Stimulated activated CD4-positive, alpha-beta T cell treated with anti-CD3 and anti-CD28 coated beads, Interleukin-4, amount 100 ng/mL, for 24 hours (primary cell): ENCODE results near the gene ABCD3.
"Not testable (repeated sequence)": the region's sequence is repeated elsewhere in the genome, so short reads cannot be mapped to it uniquely, and the experiment has no call there.

Experiments
- DNase-seq: peaks from one replicate; pipeline ENCODE4 v3.0.0-alpha.2; 2020

Gene ABCD3

GRCh38 chr1:94417978-94418663 lies at the start of gene ABCD3:
ABCD3 (plus strand) TSS chr1:94418389; CDS start chr1:94418479, 90 bp downstream.
- peak; percentile 97 for DNase-seq

DNA sequence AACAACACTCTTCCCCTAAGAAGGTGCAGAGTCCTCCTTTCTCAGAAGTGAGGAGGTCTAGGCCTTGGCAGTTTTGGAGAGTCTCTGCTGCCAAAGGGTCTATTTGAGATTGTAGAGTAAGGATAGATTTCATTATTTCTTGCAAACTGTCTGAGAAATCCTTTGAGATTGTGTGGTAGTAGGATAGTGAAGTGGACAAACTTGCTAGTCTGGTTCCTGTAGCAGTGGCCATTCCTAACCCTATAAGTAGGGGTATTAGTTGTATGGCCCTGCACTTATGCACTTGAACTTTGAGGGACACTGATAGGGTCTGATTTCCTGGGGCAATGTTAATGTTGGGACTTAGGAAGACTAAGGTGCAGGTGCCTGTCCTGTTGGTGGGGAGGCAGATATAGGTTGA lies 45.4 kb upstream of the ABCD3 start:
- not testable (repeated sequence) for DNase-seq

- DNase-seq: not testable (repeated sequence)
Measured at GRCh38 chr1:94373311-94373710, 44.9 kb upstream of the ABCD3 start.

GRCh38 chr1:94375666-94376065 lies 42.5 kb upstream of the ABCD3 start:
- not testable (repeated sequence) for DNase-seq

DNA sequence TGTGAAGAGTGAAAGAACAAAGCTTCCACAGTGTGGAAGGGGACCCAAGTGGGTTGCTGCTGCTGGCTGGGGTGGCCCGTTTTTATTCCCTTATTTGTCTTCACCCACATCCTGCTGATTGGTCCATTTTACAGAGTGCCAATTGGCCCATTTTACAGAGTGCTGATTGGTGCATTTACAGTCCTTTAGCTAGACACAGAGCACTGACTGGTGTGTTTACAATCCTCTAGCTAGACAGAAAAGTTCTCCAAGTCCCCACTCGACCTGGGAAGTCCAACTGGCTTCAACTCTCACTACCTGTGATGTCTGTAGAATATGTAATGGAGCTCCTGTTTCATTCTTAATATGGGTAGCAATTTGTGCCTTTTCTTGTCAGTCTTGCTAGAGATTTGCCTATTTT lies 39.7 kb upstream of the ABCD3 start:
- not testable (repeated sequence) for DNase-seq

DNA sequence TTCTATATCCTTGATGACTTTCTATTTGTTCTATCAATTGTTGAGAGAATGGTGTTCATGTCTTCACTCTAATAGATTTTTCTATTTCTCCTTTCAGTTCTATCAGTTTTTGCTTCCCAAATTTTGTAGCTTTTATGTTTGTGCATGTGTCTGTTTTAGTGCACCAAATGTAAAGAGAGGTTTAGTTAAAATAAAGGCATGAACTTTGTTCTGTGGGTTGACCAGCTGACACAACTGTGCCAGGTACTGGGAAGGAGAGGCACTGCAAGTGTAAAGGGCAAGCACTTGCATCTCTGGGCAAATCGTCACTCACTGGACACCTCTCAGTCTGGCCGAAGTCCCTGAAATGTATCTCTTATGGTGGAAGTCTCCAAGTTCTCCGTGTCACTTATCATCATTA lies 38.6 kb upstream of the ABCD3 start:
- DNase-seq: no peak

- DNase-seq: no peak
Measured at GRCh38 chr1:94382201-94382600, 36.0 kb upstream of the ABCD3 start.

- no peak for DNase-seq
Measured at GRCh38 chr1:94383966-94384408, 34.2 kb upstream of the ABCD3 start.

GRCh38 chr1:94384485-94385265 lies 33.5 kb upstream of the ABCD3 start:
- DNase-seq: no peak

- DNase-seq: peak; percentile 12
Measured at GRCh38 chr1:94385308-94385929, 32.8 kb upstream of the ABCD3 start.

GRCh38 chr1:94389298-94389697 lies 28.9 kb upstream of the ABCD3 start:
- no peak for DNase-seq

DNA sequence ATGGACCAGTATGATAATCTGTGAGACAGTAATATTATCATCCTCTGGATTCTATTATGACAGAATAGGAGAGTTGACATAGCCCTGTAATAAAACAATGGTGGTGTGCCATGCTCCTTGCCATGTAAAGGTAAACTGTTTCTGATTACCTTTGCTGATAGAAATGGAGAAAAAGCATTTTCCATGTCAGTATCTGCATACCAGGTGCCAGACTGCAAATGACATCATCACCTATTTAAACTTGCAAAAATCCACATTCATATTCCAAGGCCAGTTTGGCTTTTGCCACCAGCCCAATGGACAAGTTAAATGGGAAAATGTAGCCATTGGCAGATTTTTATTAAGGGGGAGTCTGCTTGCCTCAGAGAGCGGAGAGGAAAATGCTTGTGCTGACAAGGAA lies 23.9 kb upstream of the ABCD3 start:
- no peak for DNase-seq

DNA sequence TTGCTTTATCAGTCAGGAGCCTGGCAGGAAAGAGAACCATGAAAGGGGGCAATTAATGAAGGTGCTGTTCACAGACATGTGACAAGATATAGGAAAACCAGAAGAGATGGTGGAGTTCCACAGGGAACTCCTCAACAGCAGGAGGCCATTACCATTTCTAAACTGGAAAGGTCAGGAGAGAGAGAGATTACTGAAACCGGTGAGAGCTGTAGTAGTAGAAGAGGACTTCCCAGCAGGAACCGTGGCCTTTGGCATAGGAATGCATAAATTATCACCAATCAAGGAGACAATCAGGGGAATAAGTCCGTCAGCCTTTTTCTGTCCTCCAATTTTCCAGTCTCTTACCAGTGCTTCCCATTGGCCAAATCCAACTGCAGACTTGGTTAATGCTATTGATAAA lies 23.0 kb upstream of the ABCD3 start:
- DNase-seq: no peak

GRCh38 chr1:94395748-94396309 lies 22.4 kb upstream of the ABCD3 start:
- no peak for DNase-seq

DNA sequence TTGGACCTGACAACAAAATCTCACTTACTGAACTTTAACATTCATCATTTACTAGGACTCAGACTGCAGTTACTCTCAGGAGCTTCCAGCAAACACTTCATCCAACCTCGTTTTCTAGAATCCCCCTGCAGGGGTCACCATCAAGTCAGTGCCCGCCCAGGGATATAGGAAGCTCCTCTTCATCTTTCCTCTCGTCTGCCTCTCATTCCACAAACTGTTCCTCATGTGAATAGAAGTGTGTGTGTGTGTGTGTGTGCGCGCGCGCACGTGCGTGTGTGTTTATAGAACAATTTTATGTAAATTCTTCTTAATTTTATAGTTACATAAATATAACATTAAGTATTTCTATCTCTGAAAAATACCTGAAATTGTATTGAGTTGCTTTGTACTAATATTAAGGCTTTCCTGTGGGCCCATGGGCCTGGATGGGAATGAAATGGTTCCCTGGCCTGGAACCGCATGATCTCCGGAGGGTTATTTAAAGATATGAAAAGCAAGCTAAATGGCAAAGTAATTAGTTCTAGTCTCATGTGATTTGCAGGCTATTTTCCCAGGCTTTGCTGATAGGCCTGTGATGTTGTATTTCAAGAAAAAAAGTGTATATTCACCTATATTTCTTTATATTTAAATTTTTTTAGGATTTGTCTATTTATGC lies 21.7 kb upstream of the ABCD3 start:
- DNase-seq: no peak

- no peak for DNase-seq
Measured at GRCh38 chr1:94398356-94398755, 19.8 kb upstream of the ABCD3 start.

GRCh38 chr1:94399453-94399852 lies 18.7 kb upstream of the ABCD3 start:
- DNase-seq: no peak

DNA sequence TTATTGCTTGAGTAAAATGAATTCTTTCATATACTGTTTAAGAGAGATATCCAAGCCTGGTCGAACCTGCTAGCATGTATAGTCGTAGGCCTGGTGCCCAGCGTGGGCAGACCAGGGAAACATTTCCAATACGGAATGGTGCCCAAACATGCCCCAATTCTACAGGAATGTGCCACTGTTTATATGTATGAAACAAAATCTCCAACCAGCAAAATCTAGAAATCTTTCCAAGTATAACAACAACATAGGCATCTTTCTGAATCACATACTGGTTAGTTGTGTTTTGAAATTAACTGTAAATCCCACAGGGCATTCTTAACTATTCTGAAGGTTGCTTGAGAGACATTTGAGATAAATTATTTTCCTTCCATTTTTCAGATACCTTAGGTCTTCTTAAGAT lies 17.0 kb upstream of the ABCD3 start:
- DNase-seq: no peak

DNA sequence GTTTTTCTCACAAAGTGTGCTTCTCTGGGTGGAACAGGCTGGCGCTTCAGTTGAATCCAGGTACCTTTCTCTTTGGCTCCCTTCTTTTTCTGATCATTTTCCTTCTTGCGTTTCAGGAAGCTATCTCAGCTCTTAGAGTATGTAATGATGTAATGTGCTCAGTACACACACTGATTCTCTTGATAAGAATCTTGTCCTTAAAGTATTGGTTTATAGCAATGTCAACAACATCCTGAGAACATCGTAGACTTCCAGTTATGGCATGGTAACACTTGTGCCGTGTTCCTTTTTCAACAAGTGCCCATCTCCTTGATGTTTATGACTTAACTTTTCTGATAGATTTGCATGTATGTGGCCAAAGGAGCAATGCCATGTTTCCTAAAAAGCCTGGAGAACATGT lies 11.7 kb upstream of the ABCD3 start:
- no peak for DNase-seq

- DNase-seq: no peak
Measured at GRCh38 chr1:94408104-94408830, 9.9 kb upstream of the ABCD3 start.

DNA sequence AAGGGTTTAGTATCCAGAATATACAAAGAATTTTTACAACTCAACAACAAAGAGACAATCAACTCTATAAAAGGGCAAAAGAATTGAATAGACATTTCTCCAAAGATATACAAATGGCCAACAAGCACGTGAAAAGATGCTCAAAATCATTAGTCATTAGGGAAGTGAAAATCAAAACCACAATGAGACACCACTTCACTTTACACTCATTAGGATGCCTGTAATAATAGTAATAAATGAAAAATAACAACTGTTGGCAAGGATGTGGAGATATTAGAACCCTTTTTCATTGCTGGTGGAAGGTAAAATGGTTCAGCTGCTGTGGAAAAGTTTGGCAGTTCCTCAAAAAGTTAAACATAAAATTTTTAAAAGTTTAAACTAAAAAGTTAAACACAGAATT lies 7.0 kb upstream of the ABCD3 start:
- no peak for DNase-seq

GRCh38 chr1:94413311-94413710 lies 4.9 kb upstream of the ABCD3 start:
- DNase-seq: no peak
